HepG2 (cell line): Measurements from ENCODE around the gene IWS1. TPM values are rescaled to one million over a fixed set of nuclear protein-coding genes. Genes with fewer than 3 reads are reported as not detected.

Experiments used
- ATF1 ChIP-seq: IDR thresholded peaks from 2 replicates; pipeline ENCODE4 v1.6.1; 2016; ENCODE audit warnings: mild to moderate bottlenecking, control low read depth
- BRCA1 ChIP-seq: sonication (generic); formaldehyde crosslinking; IDR thresholded peaks from 2 replicates; pipeline ENCODE4 v1.4.0; 2020; ENCODE audit warnings: missing genetic modification reagents
- BRD4 ChIP-seq: sonication (generic); formaldehyde crosslinking; IDR thresholded peaks from 2 replicates; pipeline ENCODE4 v1.4.0; 2020; ENCODE audit warnings: missing genetic modification reagents
- CREBL2 ChIP-seq: sonication (generic); formaldehyde crosslinking; IDR thresholded peaks from 2 replicates; pipeline ENCODE4 v1.8.1; 2023; ENCODE audit warnings: missing genetic modification reagents, mild to moderate bottlenecking, borderline replicate concordance
- FOXJ3 ChIP-seq: sonication (generic); formaldehyde crosslinking; IDR thresholded peaks from 2 replicates; pipeline ENCODE4 v1.4.0; 2020; ENCODE audit warnings: missing genetic modification reagents, mild to moderate bottlenecking, borderline replicate concordance
- HHEX ChIP-seq: IDR thresholded peaks from 2 replicates; pipeline ENCODE4 v1.6.1; 2016; ENCODE audit warnings: control low read depth
- IKZF4 ChIP-seq: sonication (generic); formaldehyde crosslinking; IDR thresholded peaks from 2 replicates; pipeline ENCODE4 v1.5.1; 2020; ENCODE audit warnings: borderline replicate concordance, mild to moderate bottlenecking, low read depth, missing genetic modification reagents; ENCODE audit errors: not compliant biosample characterization
- KLF6 ChIP-seq: IDR thresholded peaks from 2 replicates; pipeline ENCODE4 v1.8.0; 2016; ENCODE audit warnings: missing biosample characterization, missing genetic modification reagents
- POLR2A ChIP-seq, 2 experiments: IDR thresholded peaks; 2 replicates each; pipeline ENCODE4 v1.6.1; 2011; ENCODE audit warnings: low read depth in 2 of 2, low read length in 2 of 2, mild to moderate bottlenecking in 1 of 2, moderate library complexity in 1 of 2; ENCODE audit not compliant: insufficient read depth in 1 of 2
- SNAPC4 ChIP-seq: sonication (generic); formaldehyde crosslinking; IDR thresholded peaks from 2 replicates; pipeline ENCODE4 v1.4.0; 2020; ENCODE audit warnings: mild to moderate bottlenecking, missing genetic modification reagents
- THAP7 ChIP-seq: sonication (generic); formaldehyde crosslinking; IDR thresholded peaks from 2 replicates; pipeline ENCODE4 v1.8.1; 2023; ENCODE audit warnings: mild to moderate bottlenecking, missing genetic modification reagents
- XBP1 ChIP-seq: sonication (generic); formaldehyde crosslinking; IDR thresholded peaks from 2 replicates; pipeline ENCODE4 v1.5.0; 2020; ENCODE audit warnings: missing genetic modification reagents
- ZFYVE20 ChIP-seq: sonication (generic); formaldehyde crosslinking; IDR thresholded peaks from 2 replicates; pipeline ENCODE4 v1.8.0; 2023; ENCODE audit warnings: low read depth, mild to moderate bottlenecking, moderate library complexity, missing genetic modification reagents, borderline replicate concordance
- ZMYM4 ChIP-seq: sonication (generic); formaldehyde crosslinking; IDR thresholded peaks from 2 replicates; pipeline ENCODE4 v1.8.1; 2023; ENCODE audit warnings: mild to moderate bottlenecking, missing genetic modification reagents
- ZNF160 ChIP-seq: sonication (generic); formaldehyde crosslinking; IDR thresholded peaks from 2 replicates; pipeline ENCODE4 v1.8.0; 2022; ENCODE audit warnings: mild to moderate bottlenecking, inconsistent platforms, missing genetic modification reagents
- ZNF224 ChIP-seq: sonication (generic); formaldehyde crosslinking; IDR thresholded peaks from 2 replicates; pipeline ENCODE4 v1.5.0; 2020; ENCODE audit warnings: mild to moderate bottlenecking, missing genetic modification reagents
- ZNF335 ChIP-seq: sonication (generic); formaldehyde crosslinking; IDR thresholded peaks from 2 replicates; pipeline ENCODE4 v1.4.0; 2020; ENCODE audit warnings: missing genetic modification reagents
- ZNF432 ChIP-seq: sonication (generic); formaldehyde crosslinking; IDR thresholded peaks from 2 replicates; pipeline ENCODE4 v1.5.0; 2020; ENCODE audit warnings: missing genetic modification reagents, mild to moderate bottlenecking, borderline replicate concordance
- ZNF556 ChIP-seq: sonication (generic); formaldehyde crosslinking; IDR thresholded peaks from 2 replicates; pipeline ENCODE4 v1.4.0; 2020; ENCODE audit warnings: mild to moderate bottlenecking, missing genetic modification reagents, borderline replicate concordance
- ZNF570 ChIP-seq: sonication (generic); formaldehyde crosslinking; IDR thresholded peaks from 2 replicates; pipeline ENCODE4 v1.4.0; 2020; ENCODE audit warnings: mild to moderate bottlenecking, missing genetic modification reagents, borderline replicate concordance
- ZNF883 ChIP-seq: sonication (generic); formaldehyde crosslinking; IDR thresholded peaks from 2 replicates; pipeline ENCODE4 v1.5.1; 2020; ENCODE audit warnings: mild to moderate bottlenecking, missing genetic modification reagents; ENCODE audit errors: not compliant biosample characterization
- polyA plus RNA-seq, 8 experiments: library from polyadenylated mRNA; depleted of rRNA in 3 of 8; stranded (reverse) in 7 of 8; unstranded in 1 of 8; fragments of >200 nt; fragmentation: Illumina TruSeq in 4 of 8; extraction: Trizol in 4 of 8; gene quantifications; 2 replicates each; pipeline versions ENCODE4 v1.2.1 to v1.2.3, GENCODE V29; 2011 to 2016; ENCODE audit warnings: low read depth in 4 of 8, missing spikeins in 1 of 8, mixed read lengths in 1 of 8; ENCODE audit not compliant: insufficient read depth in 1 of 8
- total RNA-seq, 5 experiments: library from RNA; depleted of rRNA; stranded (reverse); fragments of >200 nt; fragmentation: Illumina TruSeq; extraction: Trizol; gene quantifications; 2 replicates each; pipeline ENCODE4 v1.2.3, GENCODE V29; 2016; ENCODE audit warnings: low read depth in 1 of 5
- TF ChIP-seq, protein P1 (sequence below): sonication (generic); formaldehyde crosslinking; IDR thresholded peaks from 2 replicates; pipeline ENCODE4 v1.8.0; 2022; ENCODE audit warnings: missing genetic modification reagents, mild to moderate bottlenecking, inconsistent platforms, borderline replicate concordance

Gene IWS1
- total and polyA plus RNA-seq, 2 of the 13 experiments (the other 11 are each of a cell fraction or from before 2014, with no cell fraction given), result 28.9 to 62.3 TPM

- TF ChIP-seq SNAPC4 (CRISPR knock-in tag) (no peak), IKZF4 (peak; percentile 88), ZNF335 (CRISPR knock-in tag) (no peak), KLF6 (CRISPR knock-in tag) (no peak), THAP7 (CRISPR knock-in tag) (0 out of 2 replicates have a peak, but pooled peaks have one; percentile 4), ZFYVE20 (no peak), ZNF224 (0 out of 2 replicates have a peak, but pooled peaks have one; percentile 50), FOXJ3 (CRISPR knock-in tag) (no peak), ZNF883 (CRISPR knock-in tag) (peak; percentile 66), BRCA1 (no peak), CREBL2 (CRISPR knock-in tag) (no peak), ATF1 (CRISPR knock-in tag) (no peak), ZNF160 (CRISPR knock-in tag) (peak; percentile 47; the same call in 1 of the 2 replicates), ZNF556 (peak; percentile 75; the same call in 1 of the 2 replicates), POLR2A (IDR thresholded peaks at IDR 0.05; ENCODE audit: insufficient read depth in 1 of 2, low read depth in 2 of 2, low read length in 2 of 2) (peak; percentile 18 to 43; a peak in 1 of 4 replicates), ZMYM4 (CRISPR knock-in tag) (peak; percentile 79; the same call in 1 of the 2 replicates), XBP1 (CRISPR knock-in tag) (no peak), BRD4 (no peak; the same call in none of the 2 replicates), ZNF570 (CRISPR knock-in tag) (no peak), ZNF432 (CRISPR knock-in tag) (no peak), HHEX (CRISPR knock-in tag) (no peak)
- TF ChIP-seq, protein P1, sequence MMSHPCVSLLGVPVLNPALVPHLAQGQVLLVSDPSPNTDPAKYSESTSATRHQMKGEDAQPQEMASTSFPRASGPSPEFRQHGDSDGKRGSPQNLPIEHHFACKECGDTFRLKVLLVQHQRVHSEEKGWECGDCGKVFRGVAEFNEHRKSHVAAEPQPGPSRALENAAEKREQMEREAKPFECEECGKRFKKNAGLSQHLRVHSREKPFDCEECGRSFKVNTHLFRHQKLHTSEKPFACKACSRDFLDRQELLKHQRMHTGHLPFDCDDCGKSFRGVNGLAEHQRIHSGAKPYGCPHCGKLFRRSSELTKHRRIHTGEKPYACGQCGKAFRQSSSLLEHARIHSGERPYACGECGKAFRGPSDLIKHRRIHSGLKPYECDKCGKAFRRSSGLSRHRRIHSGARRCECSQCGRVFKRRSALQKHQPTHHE (CRISPR knock-in tag), result no peak
These were observed 72.7 kb downstream of the IWS1 start (continued) for GRCh38 chr2:127453392-127454171.
